IPS-NIHi7 (cell line): Measurements from ENCODE around the gene FAM185A.
"Not testable (repeated sequence)": the region's sequence is repeated elsewhere in the genome, so short reads cannot be mapped to it uniquely, and the experiment has no call there.

ENCODE experiments used
- DNase-seq: peaks from one replicate; pipeline ENCODE4 v3.0.0; 2012; ENCODE audit warnings: mixed read lengths; ENCODE audit errors: extremely low spot score

Gene FAM185A

DNA sequence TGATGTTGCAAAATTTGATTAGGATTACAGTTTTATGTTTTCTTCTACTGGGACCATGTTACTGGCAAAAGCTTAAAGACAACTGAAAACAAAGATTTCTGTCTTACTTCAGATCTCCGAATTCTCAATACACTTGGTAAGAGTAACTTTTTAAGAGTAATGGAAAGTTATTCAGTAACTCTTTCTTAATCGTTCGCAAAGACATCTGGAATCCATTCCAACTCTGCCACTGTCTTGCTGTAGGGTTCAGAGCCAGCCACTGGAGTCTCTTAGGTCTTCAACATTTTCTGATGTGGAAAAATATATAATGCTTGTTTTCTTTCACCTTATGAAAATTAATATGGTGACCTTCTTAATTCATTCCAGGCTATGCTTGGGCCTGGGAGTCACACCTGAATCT, 29.9 kb downstream of the FAM185A start:
- DNase-seq, result not testable (repeated sequence)

DNA sequence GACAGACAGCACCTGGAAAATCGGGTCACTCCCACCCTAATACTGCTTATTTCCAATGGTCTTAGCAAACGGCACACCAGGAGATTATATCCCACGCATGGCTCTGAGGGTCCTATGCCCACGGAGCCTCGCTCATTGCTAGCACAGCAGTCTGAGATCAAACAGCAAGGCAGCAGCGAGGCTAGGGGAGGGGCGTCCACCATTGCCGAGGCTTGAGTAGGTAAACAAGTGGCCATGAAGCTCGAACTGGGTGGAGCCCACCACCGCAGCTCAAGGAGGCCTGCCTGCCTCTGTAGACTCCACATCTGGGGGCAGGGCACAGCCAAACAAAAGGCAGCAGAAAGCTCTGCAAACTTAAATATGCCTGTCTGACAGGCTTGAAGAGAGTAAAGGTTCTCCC, 32.1 kb downstream of the FAM185A start:
- not testable (repeated sequence) for DNase-seq

DNA sequence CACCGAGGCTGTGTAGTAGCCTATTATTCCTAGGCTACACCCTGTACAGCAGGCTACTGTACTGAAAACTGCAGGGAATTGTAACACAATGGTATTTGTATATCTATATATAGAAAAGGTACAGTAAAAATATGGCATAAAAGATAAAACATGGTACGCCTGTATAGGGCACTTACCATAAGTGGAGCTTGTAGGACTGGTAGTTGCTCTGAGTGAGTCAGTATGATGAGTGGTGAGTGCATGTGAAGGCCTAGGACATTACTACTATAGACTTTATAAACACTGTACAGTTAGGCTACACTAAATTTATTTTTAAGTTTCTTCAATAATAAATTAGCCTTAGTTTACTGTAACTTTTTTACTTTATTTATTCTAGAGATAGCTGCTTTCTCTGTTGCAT, 40.0 kb downstream of the FAM185A start:
- not testable (repeated sequence) for DNase-seq

DNA sequence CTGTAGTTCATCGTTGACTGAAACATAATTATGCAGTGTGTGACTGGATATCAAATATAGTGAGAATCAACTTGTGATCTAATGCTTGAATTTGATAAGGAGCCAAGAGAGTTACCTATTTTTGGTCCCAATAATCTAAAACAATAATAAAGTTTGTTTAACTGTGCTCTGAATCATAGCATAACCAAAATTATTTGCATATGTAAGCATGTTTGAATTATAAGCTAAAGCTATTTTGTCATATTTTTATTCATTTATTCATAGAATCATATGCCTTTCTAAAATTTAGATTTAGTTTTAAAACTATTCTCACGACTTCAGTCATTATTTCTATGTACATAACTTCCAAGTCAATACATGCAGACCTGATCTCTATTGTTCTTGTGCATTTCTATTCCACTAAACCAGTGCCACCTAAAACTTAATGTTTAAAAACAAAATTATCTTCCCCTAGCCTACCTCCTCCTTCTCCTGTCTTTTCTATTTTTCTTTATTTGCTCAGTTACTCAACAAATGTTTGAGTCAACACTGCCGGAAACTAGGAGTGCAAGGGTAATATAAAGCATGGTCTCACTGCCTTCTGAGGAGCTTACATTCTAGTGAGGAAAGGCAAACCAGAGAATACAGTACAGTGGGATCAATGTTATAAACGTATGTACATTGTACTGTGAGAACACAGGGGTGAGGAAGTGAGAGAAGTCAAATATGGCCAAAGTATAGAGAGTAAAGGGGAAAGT, 41.7 kb downstream of the FAM185A start:
- not testable (repeated sequence) for DNase-seq

DNA sequence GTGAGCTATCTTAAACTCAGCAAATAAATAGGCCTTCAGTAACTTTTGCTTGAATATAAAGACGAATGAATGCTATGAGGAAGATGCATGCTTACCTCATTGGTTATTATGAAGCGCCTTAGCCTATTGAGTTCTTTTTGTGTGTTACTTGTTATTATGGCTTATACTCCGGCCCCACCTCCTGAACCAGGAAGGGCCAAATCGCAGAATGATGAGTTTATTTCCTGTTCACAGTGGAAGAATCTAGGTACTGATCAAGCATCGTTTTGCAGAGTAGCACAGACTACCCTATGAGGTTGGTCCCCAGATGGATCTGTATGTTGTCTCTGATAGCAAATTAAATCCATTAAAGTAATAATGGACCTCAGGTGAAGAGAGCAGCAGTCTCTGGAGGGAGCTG, 42.6 kb downstream of the FAM185A start:
- DNase-seq, result not testable (repeated sequence)

DNA sequence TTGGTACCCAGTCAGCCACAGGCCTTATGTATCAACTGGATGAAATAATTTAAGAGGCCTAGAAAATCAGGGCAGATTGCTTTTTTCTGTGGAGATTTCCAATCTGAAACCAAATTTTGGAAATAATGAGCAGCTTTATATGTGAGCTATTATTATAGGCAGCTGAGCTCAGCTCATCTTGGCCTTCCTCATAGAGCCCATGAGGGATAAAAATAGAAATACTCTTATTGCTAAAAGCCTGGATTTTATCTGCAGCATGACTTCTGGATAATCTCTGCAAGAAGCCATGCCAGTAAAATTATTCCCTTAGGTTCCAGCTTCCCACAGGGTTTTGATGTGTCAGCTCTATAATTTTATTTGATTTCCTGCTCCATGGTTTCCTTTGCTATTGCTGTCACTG, 43.0 kb downstream of the FAM185A start:
- DNase-seq, result not testable (repeated sequence)

DNA sequence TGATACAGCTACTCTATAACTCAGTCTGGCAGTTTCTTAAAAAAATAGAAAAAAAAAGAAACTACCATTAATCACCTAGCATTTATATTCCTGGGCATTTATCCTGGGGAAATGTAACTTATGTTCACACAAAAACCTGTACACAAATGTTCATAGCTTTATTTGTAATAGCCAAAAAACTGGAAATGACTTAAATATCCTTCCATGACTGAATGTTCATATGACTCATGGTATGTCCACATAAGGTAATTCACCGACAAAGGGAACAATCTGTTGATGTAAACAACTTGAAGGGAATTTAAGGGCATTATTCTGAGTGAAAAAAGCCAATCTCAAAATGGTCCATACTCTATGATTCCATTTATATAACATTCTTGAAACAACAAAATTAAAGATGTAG, 45.8 kb downstream of the FAM185A start:
- DNase-seq, result not testable (repeated sequence)

DNA sequence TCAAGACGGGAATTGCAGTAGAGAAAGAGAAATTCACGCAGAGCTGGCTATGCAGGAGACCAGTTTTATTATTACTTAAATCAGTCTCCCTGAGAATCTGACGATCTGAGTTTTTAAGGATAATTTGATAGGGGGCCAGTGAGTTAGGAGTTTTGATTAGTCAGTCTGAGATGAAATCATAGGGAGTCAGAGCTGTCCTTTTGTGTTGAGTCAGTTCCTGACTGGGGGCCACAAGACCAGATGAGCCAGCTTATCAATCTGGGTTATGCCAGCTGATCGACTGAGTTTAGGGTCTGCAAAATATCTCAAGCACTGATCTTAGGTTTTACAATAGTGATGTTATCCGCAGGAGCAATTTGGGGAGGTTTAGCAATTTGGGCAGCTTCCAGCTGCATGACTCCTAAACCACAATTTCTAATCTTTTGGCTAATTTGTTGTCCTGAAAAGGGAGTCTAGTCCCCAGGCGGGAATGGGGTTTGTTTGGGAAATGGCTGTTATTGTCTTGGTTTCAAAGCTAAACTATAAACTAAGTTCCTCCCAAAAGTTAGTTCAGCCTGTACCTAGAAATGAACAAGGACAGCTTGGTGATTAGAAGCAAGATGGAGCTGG, 47.3 kb downstream of the FAM185A start:
- not testable (repeated sequence) for DNase-seq

DNA sequence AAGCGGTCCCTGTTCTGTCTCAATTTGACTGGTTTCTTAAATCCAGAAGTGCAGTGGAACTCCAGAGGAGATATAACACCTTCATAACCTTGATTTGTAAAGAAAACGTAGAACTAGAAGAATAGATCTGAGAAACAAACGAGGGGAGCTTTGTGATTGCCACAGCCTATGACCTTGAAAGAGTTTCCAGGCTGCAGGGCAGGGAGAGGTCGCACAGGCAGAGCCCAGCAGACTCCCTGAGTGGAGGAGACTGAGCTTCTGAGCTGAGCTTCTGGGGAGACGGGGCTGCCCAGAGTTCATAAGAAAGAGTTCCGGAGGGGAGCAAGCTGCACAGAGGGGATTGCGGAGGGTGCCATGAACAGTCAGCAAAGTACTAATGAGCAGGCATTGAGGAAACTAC, 57.8 kb downstream of the FAM185A start:
- DNase-seq, result no peak

DNA sequence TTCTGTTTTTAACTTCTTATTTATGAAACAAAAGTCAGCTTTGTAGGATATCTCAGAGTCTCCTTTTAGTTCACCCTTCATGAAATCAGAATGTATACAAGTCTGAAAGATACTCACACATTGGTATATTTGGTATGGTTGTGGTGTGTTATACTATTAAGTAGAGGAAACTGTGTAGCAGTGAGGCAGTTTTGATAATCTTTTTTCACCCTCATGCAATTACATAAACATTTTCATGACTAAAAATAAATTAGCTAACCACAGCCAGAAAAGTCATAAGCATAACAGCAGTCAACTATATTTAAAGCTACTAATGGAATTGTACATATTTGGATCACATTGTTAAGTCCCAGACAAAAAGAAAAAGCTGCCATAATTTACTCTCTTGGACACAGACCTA, 62.1 kb downstream of the FAM185A start:
- DNase-seq, result no peak

DNA sequence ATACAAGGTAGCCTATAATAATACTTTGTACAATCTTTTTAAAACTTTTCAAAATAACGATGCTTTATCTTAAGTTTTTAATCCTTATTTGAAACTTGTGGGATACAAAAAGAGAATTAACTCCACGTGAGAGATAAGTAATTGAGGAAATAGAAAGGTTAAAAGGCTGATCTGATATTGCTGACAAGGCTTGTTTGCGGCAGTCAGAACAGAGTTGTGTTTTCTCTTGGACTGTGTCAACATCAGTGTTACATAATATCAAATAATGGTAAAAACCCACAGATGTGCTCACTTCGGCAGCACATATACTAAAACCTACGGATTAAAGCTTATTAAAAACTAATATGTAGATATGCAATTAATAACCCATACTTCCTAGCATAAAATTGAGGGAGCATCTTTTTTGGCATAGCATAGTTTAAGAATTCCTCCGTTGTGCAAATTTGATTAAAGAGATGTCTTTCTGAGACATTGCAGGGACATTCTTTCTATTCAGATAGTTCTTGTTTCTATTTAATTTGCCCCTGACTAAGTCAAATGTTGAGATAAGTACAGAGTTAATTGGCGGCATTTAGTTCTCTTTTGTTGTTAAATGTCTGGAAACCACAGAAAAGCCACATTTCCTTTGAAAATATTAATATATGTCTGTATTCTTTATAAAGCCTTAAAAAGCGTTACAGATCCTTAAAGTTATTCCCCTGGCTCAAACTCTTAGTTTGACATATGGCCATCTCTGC, 63.3 kb downstream of the FAM185A start:
- no peak for DNase-seq

DNA sequence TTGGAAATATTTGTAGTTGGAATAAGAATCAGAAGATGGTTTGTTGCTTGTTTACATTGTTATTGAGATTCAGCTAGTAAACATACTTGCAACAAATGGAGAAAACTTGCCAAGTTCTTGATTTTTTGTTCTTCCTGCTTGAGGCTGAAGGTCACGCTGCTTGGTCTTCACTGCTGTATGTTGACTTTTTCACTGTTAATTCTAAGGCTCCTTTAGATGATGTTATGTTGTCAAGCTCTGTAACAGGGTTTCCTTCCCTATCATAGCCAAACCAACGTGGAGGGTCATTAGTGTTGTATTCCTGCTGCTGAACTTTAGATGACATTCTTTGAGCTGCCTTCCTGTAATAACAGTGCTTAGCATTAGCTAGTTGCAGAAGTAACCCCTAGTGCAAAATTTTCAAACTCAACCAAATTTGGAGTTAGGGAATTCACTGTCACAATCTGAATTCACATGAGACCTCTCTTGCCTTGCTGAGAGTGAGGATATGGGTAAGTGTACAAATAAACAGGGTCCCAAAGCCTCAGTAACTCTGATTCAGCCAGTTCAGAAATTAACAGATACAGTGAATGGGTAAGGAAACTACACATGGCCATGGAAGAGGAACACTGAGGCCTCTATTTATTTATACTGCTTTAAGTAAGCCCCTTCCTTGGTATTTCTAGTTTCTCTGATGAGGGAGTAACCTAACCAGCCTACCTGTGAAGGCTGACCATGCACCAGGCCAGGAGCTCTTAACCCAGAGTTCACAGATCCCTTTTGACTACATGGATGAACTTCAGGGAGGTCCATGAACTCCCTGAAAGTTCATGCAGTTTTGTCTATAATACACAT, 64.6 kb downstream of the FAM185A start:
- DNase-seq, result no peak

DNA sequence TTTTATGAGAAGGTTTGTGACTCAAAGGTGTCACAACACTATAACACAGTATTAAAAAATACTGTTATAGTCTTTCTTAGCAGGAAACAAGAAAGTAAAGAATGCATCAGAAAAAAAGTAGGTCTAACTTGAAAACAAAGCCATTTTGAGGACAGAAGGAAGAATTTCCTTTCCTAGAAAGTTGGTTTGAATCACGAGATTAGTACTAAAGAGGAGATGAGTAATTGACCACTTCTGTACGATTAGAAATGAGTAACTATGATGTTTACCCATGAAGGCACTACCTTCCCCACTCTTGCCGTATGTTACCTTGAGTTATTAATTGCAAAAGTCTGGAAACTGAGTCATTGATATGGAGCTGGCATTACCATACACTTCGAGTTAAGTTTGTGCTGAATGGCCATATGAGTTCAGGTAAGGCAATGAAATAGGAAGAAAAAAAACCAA, 65.2 kb downstream of the FAM185A start:
- DNase-seq, result no peak

DNA sequence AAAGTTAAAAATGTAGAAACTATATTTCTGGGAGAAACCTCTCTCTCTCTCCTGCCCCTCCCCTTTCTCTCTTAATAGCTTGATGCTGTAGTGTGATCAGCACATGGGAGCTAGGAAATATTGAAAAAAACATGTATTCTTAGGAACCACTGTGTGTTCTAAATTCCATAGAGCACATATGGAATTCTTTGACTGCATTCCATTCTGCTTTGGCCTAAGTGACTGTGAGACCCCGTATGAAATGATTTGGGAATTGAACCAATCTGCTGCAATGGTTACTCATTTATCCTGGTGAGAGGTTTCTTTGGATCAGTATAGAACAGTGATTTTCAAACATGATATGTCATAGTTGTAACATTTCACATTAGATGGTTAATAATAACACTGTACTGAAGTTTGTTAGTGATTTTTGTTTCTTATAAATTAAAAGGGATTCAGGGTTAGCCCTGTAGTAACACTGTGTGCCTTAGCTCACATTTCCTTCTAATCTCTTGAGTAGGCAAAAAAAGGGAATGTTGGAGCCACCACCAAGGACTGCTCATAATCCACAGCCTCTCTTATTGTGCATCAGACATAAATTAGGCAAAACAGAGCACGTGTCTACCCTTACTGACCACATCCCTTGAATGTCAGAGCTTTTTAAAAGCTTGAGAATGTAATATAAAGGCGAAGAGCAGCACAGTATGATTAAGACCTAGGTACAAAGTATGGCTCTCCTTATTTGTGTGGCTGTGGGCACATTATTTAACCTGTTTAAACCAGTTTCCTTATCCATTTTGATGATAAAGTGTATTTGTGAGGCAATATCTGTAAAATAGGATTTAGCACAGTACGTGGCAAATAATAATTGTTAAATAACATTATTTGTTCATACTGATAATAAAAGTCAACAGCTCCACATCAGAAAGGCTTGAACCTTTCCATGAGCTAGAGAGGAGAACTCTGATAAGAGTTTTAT, 69.1 kb downstream of the FAM185A start:
- DNase-seq, result no peak

DNA sequence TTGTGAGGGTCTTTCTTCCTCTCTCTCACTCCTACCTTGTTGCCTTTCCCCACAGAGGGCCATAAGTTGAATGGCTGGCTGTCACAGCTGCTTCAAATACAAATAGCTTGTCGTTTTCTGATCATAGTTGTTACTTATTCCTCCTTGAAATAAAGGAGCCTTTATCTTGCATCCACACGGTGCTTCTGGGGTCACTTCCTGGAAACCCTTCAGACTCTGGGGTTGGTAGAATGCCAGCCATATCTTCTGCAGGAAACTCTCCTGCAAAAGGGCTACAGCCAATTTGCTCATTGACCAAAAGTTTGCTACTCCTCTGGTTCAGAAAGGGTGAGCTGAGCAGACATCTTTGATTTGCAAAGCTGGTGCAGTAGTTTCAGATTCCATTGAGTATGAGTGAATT, 70.4 kb downstream of the FAM185A start:
- no peak for DNase-seq

DNA sequence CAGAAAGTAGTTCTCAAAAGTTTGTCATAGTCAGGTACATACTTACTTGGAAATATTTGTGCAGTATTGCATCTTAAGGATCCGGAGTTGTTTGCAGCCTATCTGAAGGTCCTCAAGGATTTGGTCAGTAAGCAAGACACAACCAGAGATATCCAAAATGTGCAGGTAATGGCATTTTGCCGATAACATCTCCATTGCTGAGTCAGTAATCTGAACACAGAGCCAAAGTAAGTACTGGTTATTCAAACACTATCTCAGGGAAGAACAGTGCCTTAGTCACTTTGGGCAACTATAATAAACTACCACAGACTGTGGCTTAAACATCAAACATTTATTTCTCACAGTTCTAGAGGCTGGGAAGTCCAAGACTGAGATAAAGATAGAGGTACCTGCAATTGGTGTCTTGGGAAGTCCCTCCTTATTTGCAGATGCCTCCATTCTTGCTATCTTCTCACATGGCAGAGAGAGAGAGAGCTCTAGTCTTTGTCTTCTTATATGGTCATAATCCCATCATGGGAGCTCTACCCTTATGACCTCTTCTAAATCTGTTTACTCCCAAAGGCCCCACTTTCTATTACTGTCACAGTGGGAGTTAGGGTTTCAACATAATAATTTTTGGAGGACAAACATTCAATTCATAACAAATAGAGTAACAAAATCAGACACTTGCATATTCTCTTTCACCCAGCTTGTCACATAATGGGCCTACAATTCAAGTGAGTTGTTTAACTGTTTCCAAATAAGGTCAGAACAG, 73.4 kb downstream of the FAM185A start:
- DNase-seq, result no peak

DNA sequence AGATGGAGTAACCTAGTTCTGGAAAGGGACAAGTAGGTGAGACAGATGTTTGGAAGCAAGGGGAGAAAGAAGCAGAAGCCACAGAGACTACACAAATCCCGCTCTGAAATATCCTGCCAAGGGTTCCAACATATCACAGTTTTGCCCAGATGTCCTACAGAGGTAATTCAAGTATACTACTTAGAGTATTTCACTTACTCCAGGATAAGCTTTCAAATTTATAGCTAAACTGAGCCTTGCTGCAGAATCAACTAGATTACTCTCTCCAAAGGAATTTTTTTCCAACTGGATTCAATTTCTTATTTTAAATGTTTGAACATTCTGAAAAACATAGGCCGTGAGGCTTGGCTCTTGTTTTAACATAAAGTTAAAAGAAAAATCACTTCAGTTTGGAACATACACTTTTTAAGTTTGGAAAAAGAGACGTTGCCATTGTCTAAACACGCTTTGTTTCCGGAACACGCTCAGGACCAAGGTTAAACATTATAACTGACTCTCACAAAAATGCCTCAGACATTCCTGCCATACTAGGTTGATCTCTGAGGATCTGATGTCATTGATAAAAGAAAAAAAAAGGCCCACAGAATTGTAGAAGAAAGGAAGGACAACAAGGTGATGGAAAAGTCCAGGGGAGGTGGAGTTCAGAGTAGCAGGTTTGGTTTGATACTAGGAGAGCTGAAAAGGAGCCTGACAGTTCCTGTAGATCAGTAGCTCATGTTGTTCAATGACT, 74.8 kb downstream of the FAM185A start:
- no peak for DNase-seq

DNA sequence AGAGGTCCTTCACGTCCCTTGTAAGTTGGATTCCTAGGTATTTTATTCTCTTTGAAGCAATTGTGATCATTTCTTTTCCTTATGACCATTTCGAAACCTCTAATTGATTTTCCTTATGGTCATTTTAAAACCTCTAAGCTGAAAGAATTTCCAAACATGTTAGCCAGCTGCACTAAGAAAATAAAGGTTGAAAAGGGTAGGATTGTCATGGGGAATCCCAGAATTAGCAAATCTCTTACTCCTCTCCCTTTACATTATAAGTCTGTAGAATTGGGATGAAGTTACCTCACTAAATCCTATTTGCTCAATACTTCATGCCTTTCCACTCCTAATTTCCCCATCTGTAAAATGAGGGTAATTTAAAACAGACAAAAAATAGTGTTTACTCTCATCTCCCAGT, 79.5 kb downstream of the FAM185A start:
- no peak for DNase-seq

DNA sequence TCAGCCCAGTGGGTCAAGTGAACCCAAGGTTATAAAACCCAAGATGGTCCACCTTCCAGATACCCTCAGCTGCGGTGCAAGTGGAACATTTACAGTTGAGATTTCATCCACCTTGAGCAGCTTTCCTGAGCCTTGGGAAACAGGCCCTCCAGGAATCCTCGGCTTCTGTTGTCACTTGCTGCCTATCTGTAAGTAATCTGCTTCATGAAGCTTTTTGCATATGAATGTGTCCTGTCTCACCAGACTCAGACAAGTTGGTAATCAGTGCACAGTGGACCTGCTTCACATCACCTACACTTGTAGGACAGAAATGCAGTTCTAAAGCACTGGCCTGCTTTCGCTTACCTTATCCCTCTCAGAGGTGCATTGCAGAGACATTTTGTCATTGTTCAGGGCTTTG, 80.3 kb downstream of the FAM185A start:
- DNase-seq, result no peak
